ENCODE results near the gene GDAP2.
"Not testable (repeated sequence)": the region's sequence is repeated elsewhere in the genome, so short reads cannot be mapped to it uniquely, and the experiment has no call there.

The GDAP2 gene

DNA sequence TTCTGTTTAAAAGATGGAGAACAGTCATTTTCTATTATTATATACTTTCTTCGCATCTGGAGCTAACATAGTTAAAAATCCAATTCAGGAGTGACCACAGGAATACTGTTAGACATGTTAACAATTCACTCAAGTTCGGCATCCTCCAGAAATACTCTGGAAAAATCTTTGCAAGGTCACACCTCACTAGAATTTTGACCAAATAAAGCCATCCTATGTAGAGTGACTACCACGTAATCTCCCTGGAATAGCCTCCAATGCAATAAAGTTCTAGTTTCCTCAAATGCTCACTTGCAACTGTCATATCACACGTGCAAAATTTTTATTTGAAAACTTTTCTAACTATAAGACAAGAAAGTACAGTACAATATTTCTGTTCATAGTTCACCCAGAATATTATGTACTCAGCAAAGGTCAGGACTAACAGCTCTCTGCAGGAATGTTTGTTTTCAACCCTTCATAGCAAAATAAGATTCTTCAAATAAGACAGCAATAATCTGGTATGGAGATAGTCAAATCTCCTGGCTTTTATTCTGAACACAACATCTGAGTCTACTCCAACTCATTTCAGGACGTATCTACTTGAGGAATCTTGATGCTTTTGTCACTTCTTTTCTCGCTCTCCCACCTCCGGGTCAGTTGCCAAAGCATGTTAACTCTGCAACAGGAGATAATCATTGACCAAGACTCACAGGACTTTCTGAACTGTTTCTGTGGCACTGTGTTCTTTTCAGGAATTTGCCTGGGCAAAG is 82.6 kb downstream of the GDAP2 start:
- Mint-ChIP-seq H3K4me1 (no peaks in the 10 kb centered on the region), H3K4me3 (no peak overlapping the region), H3K9me3 (peaks cover 19% of the 10 kb centered on the region), H3K27me3 (ENCODE audit: low read depth) (no peaks in the 10 kb centered on the region), H3K27ac (peak overlapping the region in 1 of 3 experiments; percentile 37), H3K36me3 (ENCODE audit: low read depth) (peaks cover 27% of the 10 kb centered on the region)
- TF ChIP-seq, protein P1, sequence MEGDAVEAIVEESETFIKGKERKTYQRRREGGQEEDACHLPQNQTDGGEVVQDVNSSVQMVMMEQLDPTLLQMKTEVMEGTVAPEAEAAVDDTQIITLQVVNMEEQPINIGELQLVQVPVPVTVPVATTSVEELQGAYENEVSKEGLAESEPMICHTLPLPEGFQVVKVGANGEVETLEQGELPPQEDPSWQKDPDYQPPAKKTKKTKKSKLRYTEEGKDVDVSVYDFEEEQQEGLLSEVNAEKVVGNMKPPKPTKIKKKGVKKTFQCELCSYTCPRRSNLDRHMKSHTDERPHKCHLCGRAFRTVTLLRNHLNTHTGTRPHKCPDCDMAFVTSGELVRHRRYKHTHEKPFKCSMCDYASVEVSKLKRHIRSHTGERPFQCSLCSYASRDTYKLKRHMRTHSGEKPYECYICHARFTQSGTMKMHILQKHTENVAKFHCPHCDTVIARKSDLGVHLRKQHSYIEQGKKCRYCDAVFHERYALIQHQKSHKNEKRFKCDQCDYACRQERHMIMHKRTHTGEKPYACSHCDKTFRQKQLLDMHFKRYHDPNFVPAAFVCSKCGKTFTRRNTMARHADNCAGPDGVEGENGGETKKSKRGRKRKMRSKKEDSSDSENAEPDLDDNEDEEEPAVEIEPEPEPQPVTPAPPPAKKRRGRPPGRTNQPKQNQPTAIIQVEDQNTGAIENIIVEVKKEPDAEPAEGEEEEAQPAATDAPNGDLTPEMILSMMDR (IDR thresholded peaks at IDR 0.05; ENCODE audit: unreplicated experiment in 3 of 3): no peak

DNA sequence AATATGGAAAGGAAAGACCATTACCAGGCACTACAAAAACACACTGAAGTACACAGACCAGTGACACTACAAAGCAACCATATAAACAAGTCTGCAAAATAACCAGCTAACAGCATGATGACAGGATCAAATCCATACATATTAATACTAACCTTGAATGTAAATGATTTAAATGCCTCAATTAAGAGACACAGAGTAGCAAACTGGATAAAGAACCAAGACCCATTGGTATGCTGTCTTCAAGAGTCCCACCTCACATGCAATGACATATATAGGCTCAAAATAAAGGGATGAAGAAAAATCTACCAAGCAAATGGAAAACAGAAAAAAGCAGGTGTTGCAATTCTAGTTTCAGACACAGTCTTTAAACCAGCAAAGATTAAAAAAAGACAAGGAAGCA is 84.9 kb downstream of the GDAP2 start:
- peaks cover 19% of the 10 kb centered on the region for H3K9me3 Mint-ChIP-seq
- not testable (repeated sequence) for H3K4me3 Mint-ChIP-seq; H3K4me1 Mint-ChIP-seq; H3K27me3 Mint-ChIP-seq (ENCODE audit: low read depth); H3K27ac Mint-ChIP-seq
- peaks cover 32% of the 10 kb centered on the region for H3K36me3 Mint-ChIP-seq (ENCODE audit: low read depth)

DNA sequence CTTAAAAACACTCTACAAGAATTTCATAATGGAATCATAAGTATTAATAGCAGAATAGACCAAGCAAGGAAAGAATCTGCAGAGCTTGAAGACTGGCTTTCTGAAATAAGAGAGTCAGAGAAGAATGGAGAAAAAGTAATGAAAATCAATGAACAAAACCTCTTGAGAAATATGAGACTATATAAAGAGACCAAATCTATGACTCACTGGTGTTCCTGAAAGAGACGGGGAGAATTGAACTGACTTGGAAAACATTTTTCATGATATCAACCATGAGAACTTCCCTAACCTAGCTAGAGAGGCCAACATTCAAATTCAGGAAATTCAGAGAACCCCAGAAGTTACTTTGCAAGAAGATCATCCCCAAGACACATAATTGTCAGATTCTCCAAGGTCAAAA is 85.6 kb downstream of the GDAP2 start:
- H3K4me3 Mint-ChIP-seq: no peak overlapping the region
- peaks cover 19% of the 10 kb centered on the region for H3K9me3 Mint-ChIP-seq
- H3K27ac Mint-ChIP-seq: no peak overlapping the region
- TF ChIP-seq, protein P1 (IDR thresholded peaks at IDR 0.05; ENCODE audit: unreplicated experiment in 3 of 3): no peak
- H3K36me3 Mint-ChIP-seq (ENCODE audit: low read depth): peaks cover 32% of the 10 kb centered on the region
- H3K27me3 Mint-ChIP-seq (ENCODE audit: low read depth): no peaks in the 10 kb centered on the region
- H3K4me1 Mint-ChIP-seq: no peaks in the 10 kb centered on the region

DNA sequence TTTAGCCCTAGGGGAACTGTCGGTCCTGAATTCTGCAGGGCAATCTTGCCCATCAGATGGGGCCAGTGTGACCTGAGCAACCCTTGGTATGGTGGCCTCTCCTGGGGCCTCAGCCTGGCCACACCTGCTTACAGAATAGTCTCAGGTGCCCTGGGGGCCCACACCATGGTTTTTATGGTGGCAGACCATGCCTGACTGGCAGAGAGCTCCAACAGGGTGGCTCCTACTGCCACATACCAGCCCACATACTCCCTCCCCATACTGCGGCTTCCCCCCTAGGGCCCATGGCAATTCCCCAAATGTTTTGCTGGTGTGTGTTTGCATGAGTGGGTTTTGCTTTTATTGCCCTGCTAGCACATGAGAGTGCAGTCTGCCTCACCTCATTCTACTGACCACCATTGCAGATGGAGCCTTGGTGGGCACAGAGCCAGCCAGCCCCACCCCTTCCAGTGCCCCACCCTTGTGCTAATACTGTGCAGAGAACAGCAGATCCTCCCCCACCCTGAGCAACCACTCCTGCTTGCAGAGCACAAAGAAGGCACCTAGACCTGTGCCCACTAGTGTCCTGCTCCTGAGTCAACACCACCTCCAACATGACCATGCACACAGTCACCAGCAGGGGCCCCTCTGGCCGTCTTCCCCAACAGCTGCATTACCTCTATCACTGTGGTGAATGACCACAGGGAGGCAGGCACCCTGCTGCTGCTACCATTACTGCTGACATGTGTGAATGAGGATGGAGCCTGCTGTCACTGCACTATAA is 86.8 kb downstream of the GDAP2 start:
- Mint-ChIP-seq H3K4me3 (no peak overlapping the region), H3K9me3 (peaks cover 19% of the 10 kb centered on the region), H3K27ac (no peak overlapping the region), H3K4me1 (no peaks in the 10 kb centered on the region), H3K27me3 (ENCODE audit: low read depth) (no peaks in the 10 kb centered on the region), H3K36me3 (ENCODE audit: low read depth) (peaks cover 32% of the 10 kb centered on the region)
- TF ChIP-seq, protein P1 (IDR thresholded peaks at IDR 0.05; ENCODE audit: unreplicated experiment in 3 of 3): no peak

DNA sequence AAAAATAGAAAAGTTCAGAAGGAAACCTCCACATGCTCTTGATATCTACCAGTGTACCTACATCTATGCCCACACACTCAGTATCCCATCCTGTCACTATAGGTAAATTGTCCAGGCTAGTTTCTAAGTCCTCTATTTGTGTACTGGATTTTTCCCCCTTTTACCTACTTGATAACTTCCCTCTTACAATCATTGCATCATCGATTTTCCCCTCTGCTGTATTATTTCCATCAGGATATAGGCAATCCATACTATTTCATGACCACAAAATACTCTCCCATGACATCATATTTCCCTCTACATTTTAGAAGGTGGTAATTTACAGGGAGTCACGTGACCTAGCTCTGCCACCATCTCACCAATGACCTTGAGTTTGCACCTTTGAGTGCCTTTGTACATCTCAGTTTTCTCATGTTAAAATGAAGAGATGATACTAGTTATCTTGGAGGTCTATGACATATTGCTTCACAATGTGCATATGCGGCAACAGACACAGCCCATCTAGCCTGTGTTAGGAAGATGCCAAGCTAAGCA is 88.2 kb downstream of the GDAP2 start:
- Mint-ChIP-seq H3K27me3 (ENCODE audit: low read depth) (no peaks in the 10 kb centered on the region), H3K4me3 (no peak overlapping the region), H3K4me1 (no peaks in the 10 kb centered on the region), H3K36me3 (ENCODE audit: low read depth) (peaks cover 28% of the 10 kb centered on the region), H3K27ac (no peak overlapping the region), H3K9me3 (peaks cover 19% of the 10 kb centered on the region)
- TF ChIP-seq, protein P1 (IDR thresholded peaks at IDR 0.05; ENCODE audit: unreplicated experiment in 3 of 3): no peak

DNA sequence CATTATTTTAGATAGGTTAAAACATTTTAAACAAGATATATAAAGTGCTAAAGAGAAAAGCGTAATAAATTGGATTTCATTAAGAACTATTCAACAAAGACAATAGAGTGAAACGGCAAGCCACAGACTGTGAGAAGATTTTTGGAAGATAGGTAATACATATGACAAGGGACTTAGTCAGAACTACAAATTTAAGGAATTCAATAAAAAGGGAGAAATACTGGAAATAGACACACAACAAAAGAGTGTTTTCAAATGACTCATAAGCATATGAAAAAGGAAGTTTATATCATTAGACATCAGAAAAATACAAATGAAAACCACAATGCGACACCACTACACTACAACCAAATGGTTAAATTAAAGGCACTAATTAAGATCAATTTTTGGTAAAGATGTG is 90.5 kb downstream of the GDAP2 start:
- peaks cover 11% of the 10 kb centered on the region for H3K4me1 Mint-ChIP-seq
- H3K36me3 Mint-ChIP-seq (ENCODE audit: low read depth): peaks cover 15% of the 10 kb centered on the region
- no peak overlapping the region for H3K27ac Mint-ChIP-seq
- peaks cover 7% of the 10 kb centered on the region for H3K9me3 Mint-ChIP-seq
- TF ChIP-seq, protein P1 (IDR thresholded peaks at IDR 0.05; ENCODE audit: unreplicated experiment in 3 of 3): no peak
- no peak overlapping the region for H3K4me3 Mint-ChIP-seq
- no peaks in the 10 kb centered on the region for H3K27me3 Mint-ChIP-seq (ENCODE audit: low read depth)
